Mesenchymal stem cell (in vitro differentiated cells and primary cell): Measurements from ENCODE around the gene CFAP97.
A peak's percentile ranks its signal among the peaks of the same experiment; 100 is the strongest.

ENCODE experiments used
- DNase-seq: peaks from one replicate; pipeline ENCODE4 v3.0.0-alpha.2; 2013
- H2AFZ ChIP-seq: one replicate; pipeline ENCODE4 v1.6.1; 2013; ENCODE audit warnings: low read depth, mild to moderate bottlenecking, control low read depth, inconsistent platforms, low read length, moderate library complexity
- H2AK5ac ChIP-seq: 2 replicates; pipeline ENCODE4 v1.6.1; 2013; ENCODE audit warnings: low read length, moderate library complexity, mild to moderate bottlenecking, inconsistent platforms; ENCODE audit not compliant: severe bottlenecking
- H2BK120ac ChIP-seq: one replicate; pipeline ENCODE4 v1.6.1; 2013; ENCODE audit warnings: low read depth, mild to moderate bottlenecking, inconsistent platforms, low read length, moderate library complexity
- H2BK12ac ChIP-seq, 2 experiments: one replicate each; pipeline ENCODE4 v1.6.1; 2013; ENCODE audit warnings: inconsistent platforms in 2 of 2, low read length in 2 of 2, mild to moderate bottlenecking in 2 of 2, moderate library complexity in 2 of 2, control low read depth in 1 of 2
- H2BK15ac ChIP-seq: one replicate; pipeline ENCODE4 v1.6.1; 2013; ENCODE audit warnings: mild to moderate bottlenecking, low read depth, inconsistent platforms; ENCODE audit not compliant: poor library complexity, severe bottlenecking
- H2BK5ac ChIP-seq: 2 replicates; pipeline ENCODE4 v1.6.1; 2013; ENCODE audit warnings: low read depth, mild to moderate bottlenecking, low read length, control low read depth, inconsistent platforms; ENCODE audit not compliant: poor library complexity, severe bottlenecking
- H3K14ac ChIP-seq, 2 experiments: one replicate each; pipeline ENCODE4 v1.6.1; 2013; ENCODE audit warnings: inconsistent platforms in 2 of 2, low read length in 2 of 2, control low read depth in 1 of 2, mild to moderate bottlenecking in 1 of 2, moderate library complexity in 1 of 2
- H3K18ac ChIP-seq, 2 experiments: one replicate each; pipeline ENCODE4 v1.6.1; 2013; ENCODE audit warnings: inconsistent platforms in 2 of 2, low read length in 2 of 2, control low read depth in 1 of 2, low read depth in 1 of 2, mild to moderate bottlenecking in 1 of 2
- H3K23ac ChIP-seq, 2 experiments: one replicate each; pipeline ENCODE4 v1.6.1; 2013; ENCODE audit warnings: inconsistent platforms in 2 of 2, low read length in 2 of 2, mild to moderate bottlenecking in 2 of 2, moderate library complexity in 2 of 2, control low read depth in 1 of 2
- H3K27ac ChIP-seq: 2 replicates; pipeline ENCODE4 v1.5.1; 2013; ENCODE audit warnings: mild to moderate bottlenecking, moderate library complexity, low read length, control low read depth, inconsistent platforms; ENCODE audit not compliant: poor library complexity, severe bottlenecking
- H3K27me3 ChIP-seq, 2 experiments: 2 replicates each; pipeline versions ENCODE4 v1.6.1 to v1.7.0; 2013; ENCODE audit warnings: low read length in 2 of 2, mild to moderate bottlenecking in 2 of 2, moderate library complexity in 2 of 2, control low read depth in 1 of 2, inconsistent platforms in 1 of 2; ENCODE audit not compliant: control insufficient read depth in 1 of 2, insufficient read depth in 1 of 2
- H3K36me3 ChIP-seq, 2 experiments: 2 replicates each; pipeline versions ENCODE4 v1.6.1 to v1.7.0; 2013; ENCODE audit warnings: low read length in 2 of 2, control low read depth in 1 of 2, inconsistent platforms in 1 of 2, low read depth in 1 of 2, mild to moderate bottlenecking in 1 of 2; ENCODE audit not compliant: insufficient read depth in 2 of 2, control insufficient read depth in 1 of 2
- H3K4ac ChIP-seq, 2 experiments: one replicate each; pipeline ENCODE4 v1.6.1; 2013; ENCODE audit warnings: inconsistent platforms in 2 of 2, low read length in 2 of 2, mild to moderate bottlenecking in 2 of 2, moderate library complexity in 2 of 2, control low read depth in 1 of 2, low read depth in 1 of 2
- H3K4me1 ChIP-seq: 2 replicates; pipeline ENCODE4 v1.6.1; 2013; ENCODE audit warnings: low read depth, low read length, control low read depth; ENCODE audit not compliant: control insufficient read depth, insufficient read depth
- H3K4me2 ChIP-seq: 2 replicates; pipeline ENCODE4 v1.6.1; 2013; ENCODE audit warnings: low read length, mild to moderate bottlenecking, inconsistent platforms; ENCODE audit not compliant: poor library complexity, severe bottlenecking
- H3K4me3 ChIP-seq, 2 experiments: 2 replicates each; pipeline versions ENCODE4 v1.5.1 to v1.7.0; 2013; ENCODE audit warnings: low read length in 2 of 2, mild to moderate bottlenecking in 2 of 2, control low read depth in 1 of 2, low read depth in 1 of 2; ENCODE audit not compliant: insufficient read depth in 1 of 2
- H3K79me1 ChIP-seq: replicated peaks from 2 replicates; pipeline ENCODE4 v1.6.1; 2013; ENCODE audit warnings: mild to moderate bottlenecking, control low read depth, low read length, inconsistent platforms; ENCODE audit not compliant: poor library complexity, severe bottlenecking
- H3K9ac ChIP-seq: 2 replicates; pipeline ENCODE4 v1.7.0; 2013; ENCODE audit warnings: mild to moderate bottlenecking, low read length, moderate library complexity
- H3K9me3 ChIP-seq: 2 replicates; pipeline ENCODE4 v1.7.0; 2013; ENCODE audit warnings: mild to moderate bottlenecking, low read length; ENCODE audit not compliant: control insufficient read depth
- H4K8ac ChIP-seq: one replicate; pipeline ENCODE4 v1.6.1; 2013; ENCODE audit warnings: inconsistent platforms, mild to moderate bottlenecking, low read length, moderate library complexity
- H4K91ac ChIP-seq: one replicate; pipeline ENCODE4 v1.6.1; 2013; ENCODE audit warnings: mild to moderate bottlenecking, low read length, inconsistent platforms
- WGBS: methylation state at CpG from one replicate; pipeline ENCODE4 v1.1.7; 2013; ENCODE audit warnings: mixed read lengths; 5-methylcytosine and 5-hydroxymethylcytosine counted together

The CFAP97 gene

DNA sequence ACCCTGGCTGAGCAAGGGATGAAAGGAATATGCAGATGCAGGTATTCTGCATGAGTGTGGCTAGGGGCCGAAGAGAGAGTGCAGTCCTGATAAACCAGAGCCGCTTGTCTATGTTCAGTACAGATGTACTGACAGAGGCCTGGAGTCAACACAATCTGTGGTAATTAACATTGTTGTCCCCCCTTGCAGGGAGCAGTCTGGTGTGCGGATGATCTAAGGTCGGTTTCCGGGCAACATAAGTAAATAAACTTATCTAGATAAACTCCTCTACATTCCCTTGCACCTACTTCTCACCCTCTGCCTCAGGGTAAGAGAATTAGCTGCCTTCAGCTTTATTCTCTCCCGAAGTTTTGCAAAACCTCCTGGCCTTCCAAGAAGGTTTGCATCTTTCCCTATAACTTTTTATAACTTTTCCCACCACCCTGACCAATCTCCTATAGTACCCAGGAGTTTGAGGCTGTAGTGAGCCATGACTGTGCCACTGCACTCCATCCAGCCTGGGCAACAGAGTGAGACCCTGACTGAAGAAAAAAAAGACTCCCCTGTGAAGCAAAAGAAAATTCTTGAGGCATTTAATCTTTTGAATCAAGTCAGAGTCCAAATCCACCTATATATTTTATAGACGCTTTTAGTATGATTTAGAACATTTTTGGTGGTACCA is 32.2 kb upstream of the CFAP97 start:
- H2BK120ac ChIP-seq, result peak overlapping the region; percentile 52
- H3K4ac ChIP-seq, result peak overlapping the region in 1 of 2 experiments; percentile 62
- no peak overlapping the region for H3K4me3 ChIP-seq
- DNase-seq, result peak; percentile 93
- no peak overlapping the region for H3K23ac ChIP-seq
- no peaks in the 10 kb centered on the region for H3K9me3 ChIP-seq
- no peak overlapping the region for H2BK15ac ChIP-seq
- H4K8ac ChIP-seq, result peak overlapping the region; percentile 45
- H3K79me1 ChIP-seq, result peaks cover 18% of the 10 kb centered on the region
- no peaks in the 10 kb centered on the region for H3K36me3 ChIP-seq
- H3K4me2 ChIP-seq, result no peak overlapping the region
- peaks cover 3% of the 10 kb centered on the region for H3K4me1 ChIP-seq
- no peak overlapping the region for H3K9ac ChIP-seq
- no peak overlapping the region for H2AFZ ChIP-seq
- H2BK5ac ChIP-seq, result no peak overlapping the region
- peak overlapping the region in 1 of 2 experiments; percentile 65 for H2BK12ac ChIP-seq
- no peak overlapping the region for H2AK5ac ChIP-seq
- WGBS, result 4% methylated on average over 6 of the region's 7 CpGs
- no peak overlapping the region for H3K27ac ChIP-seq
- peak overlapping the region; percentile 43 for H4K91ac ChIP-seq
- H3K18ac ChIP-seq, result peak overlapping the region; percentile 58 to 80
- H3K14ac ChIP-seq, result no peak overlapping the region
- H3K27me3 ChIP-seq, result no peaks in the 10 kb centered on the region

DNA sequence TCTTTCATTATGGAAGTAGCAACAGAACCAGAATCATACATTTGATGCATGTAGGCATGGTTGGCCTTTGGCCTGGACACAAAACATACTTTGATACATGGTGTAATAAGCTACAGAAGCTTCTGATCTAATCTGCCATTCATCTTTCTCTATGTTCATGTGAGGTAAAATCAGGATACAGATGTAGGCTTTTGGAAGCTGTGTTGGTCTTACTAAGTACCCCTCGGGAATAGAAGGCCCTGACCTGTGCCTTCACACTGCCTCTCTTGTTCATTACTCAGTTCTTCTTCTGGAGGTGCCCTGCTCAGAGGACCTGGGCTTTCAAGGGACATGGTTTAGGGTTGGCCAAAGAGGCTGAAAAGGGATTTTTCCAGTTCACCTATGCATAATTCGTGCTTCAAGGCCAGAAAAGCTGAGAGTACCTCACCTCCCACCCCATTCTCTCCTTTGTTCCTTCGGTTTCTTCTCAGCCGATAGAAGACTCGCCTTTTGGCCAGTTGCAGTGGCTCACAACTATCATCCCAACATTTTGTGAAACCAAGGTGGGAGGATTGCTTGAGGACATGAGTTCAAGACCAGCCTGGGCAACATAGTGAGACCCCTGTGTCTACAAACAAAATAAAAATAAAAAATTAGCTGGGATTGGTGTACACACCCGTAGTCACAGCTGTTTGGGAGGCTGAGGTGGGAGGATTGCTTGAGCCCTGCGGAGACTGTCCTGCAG is 31.5 kb upstream of the CFAP97 start:
- WGBS, result 73% methylated on average over 4 of the region's 7 CpGs
- Histone ChIP-seq H2AK5ac (no peak overlapping the region), H3K18ac (peak overlapping the region; percentile 67 to 80), H2BK12ac (peak overlapping the region; percentile 49 to 79), H2BK120ac (peak overlapping the region; percentile 52), H3K4me2 (no peak overlapping the region), H3K27me3 (no peaks in the 10 kb centered on the region), H3K27ac (no peak overlapping the region), H3K79me1 (peaks cover 18% of the 10 kb centered on the region), H4K8ac (peak overlapping the region; percentile 55), H3K4me1 (peaks cover 3% of the 10 kb centered on the region), H3K23ac (no peak overlapping the region), H3K9me3 (no peaks in the 10 kb centered on the region), H3K4me3 (no peak overlapping the region), H3K4ac (peak overlapping the region in 1 of 2 experiments; percentile 62), H3K14ac (no peak overlapping the region), H3K36me3 (no peaks in the 10 kb centered on the region), H4K91ac (peak overlapping the region; percentile 43), H2BK15ac (no peak overlapping the region), H2AFZ (no peak overlapping the region), H3K9ac (no peak overlapping the region), H2BK5ac (no peak overlapping the region)
- no peak for DNase-seq

GRCh38 chr4:185232370-185232769 is 28.6 kb upstream of the CFAP97 start:
- H2AK5ac ChIP-seq, result no peak overlapping the region

More at GRCh38 chr4:185232370-185232769, 28.6 kb upstream of the CFAP97 start:
- peak; percentile 86 for DNase-seq
- Histone ChIP-seq H2AFZ (no peak overlapping the region), H3K9ac (no peak overlapping the region), H3K27me3 (no peaks in the 10 kb centered on the region), H3K14ac (no peak overlapping the region), H2BK120ac (no peak overlapping the region), H4K8ac (no peak overlapping the region), H2BK15ac (no peak overlapping the region), H3K9me3 (no peaks in the 10 kb centered on the region), H3K79me1 (peaks cover 20% of the 10 kb centered on the region), H3K18ac (no peak overlapping the region), H4K91ac (no peak overlapping the region), H3K27ac (peak overlapping the region; percentile 44), H3K4me1 (peaks cover 3% of the 10 kb centered on the region), H3K4me3 (no peak overlapping the region), H3K4me2 (peak overlapping the region; percentile 28), H3K23ac (no peak overlapping the region), H2BK12ac (no peak overlapping the region), H2BK5ac (no peak overlapping the region), H3K36me3 (peaks cover 0 to 3% of the 10 kb centered on the region in 2 experiments), H3K4ac (no peak overlapping the region)
- 12% methylated on average over 5 of the region's 6 CpGs for WGBS
